Stimulated activated CD4-positive, alpha-beta T cell treated with anti-CD3 and anti-CD28 coated beads, Interleukin-2, amount 100 ng/mL, for 24 hours (primary cell): ENCODE measurements around the gene FURIN.
"Not testable (repeated sequence)": the region's sequence is repeated elsewhere in the genome, so short reads cannot be mapped to it uniquely, and the experiment has no call there.

Source experiments
- DNase-seq, 2 donors: peaks; one replicate each; pipeline ENCODE4 v3.0.0-alpha.2; 2020

Gene FURIN

DNA sequence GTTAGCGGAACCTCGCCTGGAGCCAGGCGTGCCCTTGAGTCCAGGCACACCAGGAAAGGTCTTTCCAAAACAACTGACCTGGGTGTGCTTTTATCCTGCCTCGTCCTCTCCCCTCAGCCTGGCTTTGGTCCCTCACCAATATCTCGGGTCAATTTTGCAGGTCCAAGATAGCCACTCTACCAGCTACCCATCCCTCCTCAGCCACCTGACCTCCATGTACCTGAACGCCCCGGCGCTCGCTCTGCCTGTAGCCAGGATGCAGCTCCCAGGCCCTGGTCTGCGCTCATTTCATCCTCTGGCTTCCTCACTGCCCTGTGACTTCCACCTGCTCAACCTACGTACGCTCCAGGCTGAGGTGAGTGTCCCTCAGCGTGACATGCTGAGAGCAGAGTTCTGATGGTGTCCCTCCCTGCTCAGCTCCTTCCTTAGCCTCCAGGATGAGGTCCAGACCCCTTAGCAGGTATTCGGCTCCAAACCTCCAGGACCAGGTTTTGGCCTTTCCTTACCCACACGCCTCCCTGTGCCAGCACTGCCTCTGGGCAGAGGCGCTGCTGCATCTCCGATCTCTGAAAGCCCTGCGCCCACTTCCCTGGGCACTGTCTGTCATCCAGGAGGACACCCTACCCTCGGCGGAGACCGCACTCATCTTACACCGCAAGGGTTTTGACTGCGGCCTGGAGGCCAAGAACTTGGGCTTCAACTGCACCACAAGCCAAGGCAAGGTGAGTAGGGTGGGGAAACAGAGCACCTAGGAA is 49.8 kb downstream of the FURIN start:
- no peak for DNase-seq

DNA sequence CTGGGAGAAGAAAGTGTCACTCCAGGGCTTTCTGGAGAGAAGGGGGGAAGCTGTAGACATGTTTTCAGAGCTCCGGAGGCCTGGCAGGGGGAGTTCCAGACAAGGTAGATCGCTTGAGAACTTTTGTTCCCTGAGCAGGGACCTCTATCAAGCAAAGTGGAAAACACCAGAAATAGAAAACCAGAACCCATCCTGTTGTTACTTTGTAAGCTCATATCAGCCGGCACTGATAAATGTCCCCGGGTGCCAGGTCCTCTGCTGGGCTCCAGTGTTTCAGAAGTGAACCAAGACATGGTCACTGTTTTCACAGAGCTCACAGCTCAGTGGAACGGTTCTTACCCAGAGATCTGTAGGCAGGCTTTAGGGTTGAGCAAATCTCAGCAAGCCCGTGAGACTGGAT is 50.4 kb downstream of the FURIN start:
- DNase-seq = no peak

DNA sequence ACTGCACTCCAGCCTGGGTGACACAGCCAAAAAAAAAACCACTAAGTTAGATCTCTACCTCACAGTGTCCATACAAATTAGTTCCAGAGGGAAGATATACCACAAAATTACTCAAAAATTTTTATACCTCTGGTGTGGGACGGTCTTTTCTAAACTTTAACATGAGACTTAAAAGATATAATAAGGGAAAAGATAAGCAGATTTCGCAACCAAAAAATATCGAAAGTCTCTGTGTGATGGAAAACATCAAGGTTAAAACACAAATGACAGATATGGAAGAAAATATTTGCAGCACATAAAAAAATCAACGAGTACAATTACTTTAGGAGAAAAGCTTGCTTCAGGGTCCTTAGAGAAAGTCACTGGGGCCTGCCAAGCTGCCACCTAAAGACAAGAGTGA is 53.5 kb downstream of the FURIN start:
- DNase-seq = no peak

DNA sequence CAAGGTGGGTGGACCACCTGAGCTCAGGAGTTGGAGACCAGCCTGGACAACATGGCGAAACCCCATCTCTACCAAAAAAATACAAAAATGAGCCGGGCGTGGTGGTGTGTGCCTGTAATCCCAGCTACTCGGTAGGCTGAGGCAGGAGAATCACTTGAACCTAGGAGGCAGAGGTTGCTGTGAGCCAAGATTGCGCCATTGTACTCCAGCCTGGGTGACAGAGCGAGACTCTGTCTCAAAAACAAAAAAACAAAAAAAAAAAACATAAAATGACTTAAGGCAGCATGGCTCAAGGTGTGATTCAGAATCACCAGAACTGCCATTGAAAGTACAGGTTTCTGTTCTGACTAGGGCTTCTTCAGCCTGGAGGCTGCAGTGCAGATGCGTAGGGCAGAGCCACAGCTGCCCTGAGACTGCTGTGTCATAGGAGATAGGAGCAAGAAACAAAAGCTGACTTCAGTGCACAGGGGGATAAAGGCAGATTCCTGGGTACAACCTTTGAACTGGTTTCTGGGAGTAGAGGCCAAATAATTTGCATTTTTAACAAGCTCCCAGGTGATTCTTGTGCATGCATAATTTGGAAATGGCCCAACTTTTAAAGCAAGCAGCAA is 54.4 kb downstream of the FURIN start:
- peak in 1 of 2 donors; percentile 26 for DNase-seq

DNA sequence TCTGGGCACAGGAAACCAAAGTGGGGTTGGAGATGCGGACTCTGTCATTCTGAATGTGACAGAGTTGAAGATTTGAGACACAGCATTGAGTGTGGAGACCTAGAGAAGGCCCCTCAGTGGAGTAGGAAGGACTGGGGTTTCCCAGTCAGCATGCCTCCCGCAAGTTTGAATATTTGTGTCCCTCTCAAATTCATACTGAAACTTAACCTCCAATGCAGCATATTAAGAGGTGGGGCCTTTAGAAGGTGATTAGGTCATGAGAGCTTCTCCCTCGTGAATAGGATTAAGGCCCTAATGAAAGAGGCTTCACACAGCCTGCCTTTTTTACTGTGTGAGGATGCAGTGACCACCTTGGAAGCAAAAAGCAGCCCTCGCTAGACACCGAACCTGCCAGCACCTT is 56.0 kb downstream of the FURIN start:
- no peak for DNase-seq

DNA sequence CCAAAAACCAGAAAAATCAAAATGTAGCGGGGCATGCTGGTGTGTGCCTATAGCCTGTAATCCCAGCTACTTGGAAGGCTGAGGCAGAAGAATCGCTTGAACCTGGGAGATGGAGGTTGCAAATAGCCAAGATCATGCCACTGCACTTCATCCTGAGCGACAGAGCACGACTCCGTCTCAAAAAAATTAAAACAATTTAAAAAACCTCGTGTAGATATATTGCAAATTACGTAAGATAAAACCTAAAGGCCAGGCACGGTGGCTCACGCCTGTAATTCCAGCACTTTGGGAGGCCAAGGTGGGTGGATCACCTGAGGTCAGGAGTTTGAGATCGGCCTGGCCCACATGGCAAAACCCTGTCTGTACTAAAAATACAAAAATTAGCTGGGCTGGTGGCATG is 58.4 kb downstream of the FURIN start:
- not testable (repeated sequence) for DNase-seq

DNA sequence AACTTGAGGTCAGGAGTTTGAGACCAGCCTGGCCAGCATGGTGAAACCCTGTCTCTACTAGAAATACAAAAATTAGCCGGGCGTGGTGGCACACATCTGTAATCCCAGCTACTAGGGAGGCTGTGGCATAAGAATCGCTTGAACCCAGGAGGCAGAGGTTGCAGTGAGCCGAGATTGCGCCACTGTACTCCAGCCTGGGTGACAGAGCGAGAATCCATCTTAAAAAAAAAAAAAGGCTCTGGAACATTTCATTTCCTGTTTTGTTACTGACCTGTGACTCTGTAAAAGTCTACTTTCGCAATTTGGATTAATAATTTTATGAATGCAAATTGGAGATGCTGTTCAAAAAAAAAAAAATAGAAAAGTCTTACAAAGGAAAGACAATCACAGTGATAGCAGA is 59.7 kb downstream of the FURIN start:
- DNase-seq = not testable (repeated sequence)

DNA sequence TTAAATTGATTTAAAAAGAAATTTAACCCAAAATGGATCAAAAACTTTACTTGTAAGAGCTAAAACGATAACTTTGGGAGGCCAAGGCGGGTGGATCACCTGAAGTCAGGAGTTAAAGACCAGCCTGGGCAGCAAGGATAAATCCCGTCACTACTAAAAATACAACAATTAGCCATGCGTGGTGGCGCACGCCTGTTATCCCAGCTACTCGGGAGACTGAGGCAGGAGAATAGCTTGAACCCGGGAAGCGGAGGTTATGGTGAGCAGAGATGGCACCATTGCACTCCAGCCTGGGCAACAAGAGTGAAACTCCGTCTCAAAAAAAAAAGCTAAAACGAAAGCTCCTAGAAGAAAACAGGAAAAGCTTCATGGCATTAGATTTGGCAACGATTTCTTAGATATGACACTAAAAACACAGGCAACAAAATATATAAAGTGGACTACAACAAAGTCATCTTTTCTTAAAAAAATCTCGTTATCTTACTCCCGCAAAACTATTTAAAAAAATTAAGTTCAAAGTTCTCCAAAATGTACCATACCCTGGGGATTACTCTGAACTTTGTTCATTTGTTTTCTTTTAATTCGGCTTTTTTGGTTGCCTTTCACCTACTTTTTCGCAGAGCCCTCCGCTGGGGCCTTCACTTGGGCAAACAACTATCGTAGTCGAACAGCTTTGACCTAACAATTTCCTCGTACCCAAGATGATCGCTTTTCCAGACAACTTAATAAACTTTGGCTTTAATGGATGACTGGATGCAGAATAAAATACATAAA is 61.0 kb downstream of the FURIN start:
- no peak for DNase-seq

DNA sequence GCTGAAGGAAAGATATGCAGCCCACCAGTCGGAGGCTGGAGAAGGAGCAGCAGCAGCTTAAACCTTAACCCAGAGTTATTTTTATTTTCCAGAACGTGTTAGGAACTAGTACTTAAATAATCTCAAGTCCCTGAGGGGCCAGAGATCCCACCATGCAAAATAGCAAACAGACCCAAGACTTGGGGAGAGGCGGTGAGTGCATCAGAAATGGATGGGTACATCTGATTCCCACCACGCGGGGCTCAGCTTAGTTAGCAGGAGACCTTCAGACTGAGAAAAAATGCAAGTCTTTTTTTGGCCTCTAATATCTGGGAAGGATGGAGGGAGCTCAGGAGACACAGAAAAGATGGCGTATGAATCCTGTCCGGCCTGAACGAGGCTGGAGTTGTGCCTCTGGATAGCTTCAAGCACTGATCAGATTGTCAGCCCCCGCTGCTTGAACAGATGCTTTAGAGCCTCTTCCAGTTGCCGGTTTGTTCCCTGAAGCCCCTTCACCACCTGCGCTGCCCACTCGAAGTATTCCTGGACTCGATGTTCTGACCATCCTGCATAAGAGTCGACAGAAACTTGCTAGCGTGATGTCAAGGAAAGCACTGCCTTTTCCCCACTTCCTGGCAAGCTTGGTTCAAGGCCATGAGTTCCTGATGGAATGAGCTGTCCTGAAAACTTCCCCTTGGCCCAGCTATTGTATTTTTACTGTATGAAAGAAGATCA is 62.6 kb downstream of the FURIN start:
- peak in 1 of 2 donors; percentile 16 for DNase-seq

DNA sequence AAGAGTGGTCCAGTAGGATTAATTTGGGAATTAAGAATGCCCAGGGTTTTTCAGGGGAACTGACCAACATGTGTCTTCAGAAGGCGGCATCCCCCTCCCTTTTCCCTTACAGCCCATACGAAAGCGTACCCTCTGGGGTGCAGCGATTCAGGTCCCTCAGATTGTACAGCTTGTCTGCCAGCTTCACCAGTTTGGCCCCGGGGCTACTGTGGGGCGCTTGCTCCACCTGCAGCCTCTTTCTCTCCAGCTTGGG is 63.1 kb downstream of the FURIN start:
- no peak for DNase-seq

DNA sequence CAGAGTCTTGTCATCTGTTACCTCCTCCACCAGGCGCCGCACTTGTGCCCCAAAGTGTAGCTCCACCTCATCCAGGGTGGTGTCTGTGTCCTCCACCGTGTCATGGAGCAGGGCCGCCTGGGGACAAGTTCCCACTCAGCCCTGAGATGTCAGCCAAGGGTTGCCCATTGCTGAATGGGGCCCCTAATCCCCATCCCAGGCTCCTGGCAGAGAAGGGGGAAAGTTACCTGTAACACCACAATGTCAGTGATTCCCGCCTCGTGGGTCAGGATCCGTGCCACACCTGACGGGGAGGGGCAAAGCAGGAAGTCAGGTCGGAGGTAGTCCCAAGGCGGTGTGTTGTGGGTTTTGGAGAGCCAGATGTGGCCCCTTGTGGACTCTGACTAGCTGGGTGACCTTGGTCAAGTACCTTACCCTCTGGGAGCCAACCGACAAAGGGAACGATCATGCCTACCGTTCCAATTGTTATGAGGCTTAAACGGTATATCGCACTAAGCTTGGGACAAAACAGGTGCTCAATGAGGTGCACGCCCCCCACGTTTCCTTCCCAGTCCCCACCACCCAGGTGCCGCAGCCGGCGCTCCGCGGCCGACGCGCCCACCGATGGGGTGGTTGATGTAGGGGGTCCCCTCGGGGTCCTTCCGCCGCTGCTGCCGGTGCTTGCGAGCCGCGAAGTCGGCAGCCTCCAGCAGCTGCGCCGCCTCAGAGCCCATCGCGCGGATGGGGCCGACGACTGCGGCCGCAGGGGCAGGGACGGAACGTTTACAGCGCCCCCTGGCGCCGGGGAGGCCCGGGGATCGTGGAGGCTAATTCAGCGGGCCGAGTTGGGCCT is 63.7 kb downstream of the FURIN start, which contains the start of gene HDDC3:
Gene HDDC3 (minus strand): TSS at position 722 of the 832 bp plus-strand sequence. CDS start 9 bp downstream, at position 713.
- peak; percentile 96 to 97 for DNase-seq

DNA sequence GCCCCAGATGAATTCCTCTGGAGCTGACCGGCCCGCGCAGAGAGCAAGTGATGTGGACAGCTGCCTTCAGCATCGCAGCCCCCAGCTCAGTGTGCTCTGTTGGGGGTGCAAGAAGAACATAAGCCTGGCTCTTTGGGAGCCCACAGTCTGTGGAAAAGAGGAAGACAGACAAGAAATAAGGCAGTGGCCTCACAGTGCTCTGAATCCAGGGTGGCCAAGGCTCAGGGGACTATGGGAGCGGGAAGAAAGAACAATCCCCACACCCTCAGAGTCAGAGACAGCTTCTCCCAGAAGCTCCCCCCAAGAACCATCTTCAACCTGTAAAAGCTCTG is 64.2 kb downstream of the FURIN start:
- DNase-seq = no peak
